Activated T-cell treated with anti-CD3 and anti-CD28 coated beads, Interleukin-2, amount 50 U/mL, for 4 hours (primary cell): Measurements from ENCODE around the gene CEND1. TPM values are rescaled to one million over a fixed set of nuclear protein-coding genes. Genes with fewer than 3 reads are reported as not detected.

Experiments used
- ATAC-seq, 2 donors: fragments of 200-7000 bp; cut with Tn5 transposase; one replicate each; pipeline ENCODE4 v1.10.0; 2021
- DNase-seq: peaks from one replicate; pipeline ENCODE4 v3.0.0-alpha.2; 2020
- H3K27me3 Mint-ChIP-seq: one replicate; pipeline ENCODE4 v1.8.0; 2021; ENCODE audit warnings: low read depth, mixed read lengths
- H3K36me3 Mint-ChIP-seq: one replicate; pipeline ENCODE4 v1.8.0; 2022; ENCODE audit warnings: mixed read lengths; ENCODE audit not compliant: insufficient read depth
- H3K4me1 Mint-ChIP-seq: one replicate; pipeline ENCODE4 v1.8.0; 2021; ENCODE audit warnings: low read depth, mixed read lengths
- H3K4me3 Mint-ChIP-seq: one replicate; pipeline ENCODE4 v1.8.0; 2021; ENCODE audit warnings: mild to moderate bottlenecking, moderate library complexity, mixed read lengths
- H3K9me3 Mint-ChIP-seq: one replicate; pipeline ENCODE4 v1.8.0; 2021; ENCODE audit warnings: mixed read lengths
- total RNA-seq, 3 donors: library from RNA; stranded (reverse); gene quantifications; one replicate each; pipeline ENCODE4 v1.2.1, GENCODE V29; 2021

The CEND1 gene
- total RNA-seq, 3 donors from 2014 or later = 1.6 to 1.8 (median 1.7) TPM

- Mint-ChIP-seq H3K27me3 (no peaks in the 10 kb centered on the region), H3K4me3 (peak within 1 kb of the TSS; percentile 93), H3K4me1 (peaks cover 11% of the 10 kb centered on the region), H3K36me3 (no peaks in the 10 kb centered on the region), H3K9me3 (no peaks in the 10 kb centered on the region)
- peak; percentile 57 to 65 for ATAC-seq
- DNase-seq = peak; percentile 80
Observed at GRCh38 chr11:798093-798713, 8.3 kb upstream of the CEND1 start, which contains the start of gene SLC25A22. SLC25A22 (minus strand) TSS chr11:798281; CDS start chr11:795006, 3,275 bp downstream.

DNA sequence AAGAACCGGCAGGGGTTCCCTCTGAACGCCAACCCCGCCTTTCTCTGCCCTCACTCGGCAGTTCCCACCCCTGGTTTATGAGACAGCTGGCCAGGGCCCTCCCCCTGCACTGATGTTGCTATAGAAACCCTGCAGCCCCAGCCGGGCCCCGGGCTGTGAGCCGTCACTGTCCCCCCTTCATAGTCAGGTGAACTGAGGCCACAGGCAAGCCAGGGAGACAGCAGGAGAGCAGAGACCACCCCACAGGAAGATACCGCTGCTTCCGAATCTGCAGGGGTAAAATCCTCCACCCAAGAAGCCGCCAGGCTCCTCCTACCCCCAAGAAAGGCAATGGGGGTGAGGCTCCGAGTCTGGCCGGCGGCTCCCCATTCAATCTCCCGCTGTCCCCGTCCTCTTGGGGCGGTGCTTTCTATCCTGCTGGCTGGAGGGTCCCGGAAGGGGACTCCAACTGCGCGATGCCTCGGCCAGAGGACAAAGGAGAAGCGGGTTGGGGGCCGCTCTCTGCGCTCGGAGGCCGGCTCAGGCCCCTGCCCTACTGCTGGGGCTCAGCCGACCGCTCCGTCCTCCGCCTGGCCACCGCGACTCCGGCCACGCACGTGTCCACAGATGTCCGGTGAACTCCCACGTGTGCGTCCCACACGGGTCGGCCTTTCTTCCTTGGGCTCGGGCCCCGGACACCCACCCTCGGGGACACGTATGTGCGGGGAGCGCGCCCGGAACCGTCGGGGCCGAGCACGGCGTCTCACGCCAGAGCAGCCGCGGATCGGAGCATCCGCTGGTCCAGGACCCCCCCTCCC lies 7.6 kb upstream of the CEND1 start:
- peak; percentile 57 for DNase-seq
- no peaks in the 10 kb centered on the region for H3K36me3 Mint-ChIP-seq
- H3K27me3 Mint-ChIP-seq = no peaks in the 10 kb centered on the region
- H3K4me1 Mint-ChIP-seq = peaks cover 9% of the 10 kb centered on the region
- ATAC-seq = peak; percentile 42 to 47
- H3K9me3 Mint-ChIP-seq = no peaks in the 10 kb centered on the region
- H3K4me3 Mint-ChIP-seq = peak overlapping the region; percentile 93

- peaks cover 9% of the 10 kb centered on the region for H3K4me1 Mint-ChIP-seq
- peaks cover 3% of the 10 kb centered on the region for H3K36me3 Mint-ChIP-seq
- DNase-seq = no peak
- H3K4me3 Mint-ChIP-seq = peak overlapping the region; percentile 93
- no peaks in the 10 kb centered on the region for H3K27me3 Mint-ChIP-seq
- ATAC-seq = no peak
- no peaks in the 10 kb centered on the region for H3K9me3 Mint-ChIP-seq
Observed at GRCh38 chr11:796565-797295, 6.8 kb upstream of the CEND1 start.

DNA sequence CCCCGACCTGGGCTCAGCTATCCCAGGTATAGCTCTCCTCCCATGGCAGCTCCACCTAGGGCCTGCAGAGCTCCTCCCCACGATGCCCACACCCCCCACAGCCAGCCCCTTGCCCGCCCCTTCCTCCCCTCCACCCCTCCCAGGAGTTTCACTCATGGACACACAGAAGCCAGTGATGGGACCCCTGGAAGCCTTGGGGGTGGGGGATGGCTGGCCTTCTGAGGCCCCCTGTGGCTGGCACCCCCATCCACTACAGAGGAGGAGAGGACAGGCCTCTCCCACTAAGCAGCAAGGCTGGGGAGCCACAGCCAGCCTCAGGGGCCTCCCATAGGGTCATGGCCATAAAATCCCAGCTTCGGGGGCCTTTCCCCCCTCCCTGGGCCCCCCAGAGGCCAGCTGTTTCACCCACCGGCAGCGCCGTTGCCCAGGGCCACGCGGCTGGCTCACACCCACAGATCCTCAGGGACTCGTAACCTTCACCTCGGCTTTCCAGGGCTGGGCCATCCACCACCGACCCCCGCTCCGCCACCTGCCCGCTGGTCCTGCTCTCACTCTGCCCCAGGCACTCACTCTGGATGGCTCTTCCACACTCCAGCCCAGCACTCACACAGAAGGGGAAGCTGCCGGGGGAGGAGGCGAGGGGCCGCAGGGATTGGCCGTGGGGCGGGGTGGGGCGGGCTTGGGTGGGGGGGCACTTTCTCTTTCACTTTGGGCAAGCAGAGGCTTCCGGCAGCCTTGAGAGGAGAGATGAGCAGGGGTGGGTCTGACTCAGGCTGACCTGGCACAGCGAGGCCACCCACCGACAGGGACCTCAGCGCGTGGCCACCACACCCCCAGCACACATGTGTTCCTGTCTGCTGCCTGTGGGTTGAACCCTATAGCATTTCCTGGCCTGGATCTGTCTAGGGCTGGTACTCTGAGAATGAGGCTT lies 6.0 kb upstream of the CEND1 start:
- Mint-ChIP-seq H3K36me3 (peaks cover 7% of the 10 kb centered on the region), H3K27me3 (no peaks in the 10 kb centered on the region), H3K9me3 (no peaks in the 10 kb centered on the region)

DNA sequence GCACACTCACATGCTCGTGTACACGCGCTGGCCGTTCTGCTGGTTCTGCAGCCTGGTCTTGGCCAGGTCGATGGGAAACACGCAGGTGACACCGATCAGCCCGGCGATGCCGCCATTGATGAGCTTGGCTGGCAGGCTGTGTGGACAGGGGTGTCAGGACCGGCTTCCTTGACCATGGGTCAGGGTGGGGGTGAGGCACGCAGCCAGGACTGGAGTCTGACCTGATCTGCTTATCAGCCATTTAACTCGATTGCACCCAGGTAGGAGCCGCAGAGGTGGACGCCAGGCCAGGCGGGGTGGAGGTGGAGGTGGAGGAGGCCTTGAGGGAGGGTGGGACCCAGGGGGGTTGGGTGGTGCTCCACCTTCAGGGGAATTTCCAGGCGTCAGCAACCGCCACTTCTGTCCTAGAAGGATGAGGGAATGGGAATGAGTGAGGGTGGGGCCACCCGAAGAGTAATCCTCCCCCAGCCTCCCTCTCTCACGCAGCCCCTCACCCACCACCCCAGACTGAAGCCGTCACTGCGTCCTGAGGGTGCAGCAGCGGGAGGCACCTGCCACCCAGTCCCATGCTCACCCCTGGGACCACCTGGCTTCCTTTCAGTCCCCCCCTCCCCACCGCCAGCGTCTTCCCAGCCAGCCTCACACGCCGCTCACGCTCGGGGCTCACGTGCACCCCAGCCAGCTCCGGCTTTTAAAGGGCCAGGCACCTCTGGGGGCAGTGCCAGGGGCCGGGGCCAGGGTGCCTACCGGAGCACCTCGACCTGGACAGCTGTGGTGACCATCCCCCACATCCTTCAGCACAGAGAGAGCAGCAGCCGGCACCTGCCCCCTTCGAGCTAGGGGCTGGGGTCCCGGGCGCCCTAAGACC lies 5.1 kb upstream of the CEND1 start:
- Mint-ChIP-seq H3K4me1 (peaks cover 9% of the 10 kb centered on the region), H3K4me3 (peak overlapping the region; percentile 93), H3K36me3 (peaks cover 7% of the 10 kb centered on the region), H3K27me3 (no peaks in the 10 kb centered on the region), H3K9me3 (no peaks in the 10 kb centered on the region)
- DNase-seq = no peak
- no peak for ATAC-seq

More for the DNA sequence above, 6.0 kb upstream of the CEND1 start:
- ATAC-seq = peak; percentile 68 to 73
- peak; percentile 71 for DNase-seq
- peak overlapping the region; percentile 93 for H3K4me3 Mint-ChIP-seq
- H3K4me1 Mint-ChIP-seq = peaks cover 9% of the 10 kb centered on the region

GRCh38 chr11:794013-794765 lies 4.3 kb upstream of the CEND1 start:
- Mint-ChIP-seq H3K4me1 (peaks cover 9% of the 10 kb centered on the region), H3K36me3 (peaks cover 7% of the 10 kb centered on the region), H3K4me3 (peak overlapping the region; percentile 93), H3K27me3 (peaks cover 1% of the 10 kb centered on the region), H3K9me3 (no peaks in the 10 kb centered on the region)
- no peak for ATAC-seq
- DNase-seq = no peak

- Mint-ChIP-seq H3K27me3 (peaks cover 1% of the 10 kb centered on the region), H3K36me3 (peaks cover 7% of the 10 kb centered on the region), H3K4me1 (peaks cover 9% of the 10 kb centered on the region), H3K9me3 (no peaks in the 10 kb centered on the region), H3K4me3 (peak overlapping the region; percentile 46)
- ATAC-seq = no peak
- no peak for DNase-seq
Observed at GRCh38 chr11:793556-793955, 3.7 kb upstream of the CEND1 start.

- Mint-ChIP-seq H3K4me1 (peaks cover 11% of the 10 kb centered on the region), H3K36me3 (peaks cover 7% of the 10 kb centered on the region), H3K9me3 (no peaks in the 10 kb centered on the region), H3K27me3 (peaks cover 1% of the 10 kb centered on the region), H3K4me3 (no peak overlapping the region)
- no peak for DNase-seq
- ATAC-seq = no peak
Observed at GRCh38 chr11:792873-793272, 3.0 kb upstream of the CEND1 start.

DNA sequence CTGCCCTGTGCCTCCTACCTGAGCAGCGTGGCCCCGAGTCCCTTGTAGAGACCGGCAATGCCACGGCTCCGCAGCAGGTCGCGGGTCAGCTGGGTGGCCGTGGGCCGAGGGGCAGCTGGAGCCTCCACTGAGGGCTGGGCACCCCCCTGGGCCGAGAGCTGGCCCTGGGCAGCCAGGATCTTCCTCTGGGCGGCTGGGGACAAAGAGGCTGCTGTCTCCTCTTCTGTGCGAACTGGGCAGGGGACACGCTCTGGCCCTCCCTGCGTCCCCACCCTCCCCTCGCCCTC lies 2.6 kb upstream of the CEND1 start:
- Mint-ChIP-seq H3K27me3 (peaks cover 1% of the 10 kb centered on the region), H3K9me3 (no peaks in the 10 kb centered on the region), H3K36me3 (peaks cover 7% of the 10 kb centered on the region), H3K4me3 (no peak overlapping the region), H3K4me1 (peaks cover 12% of the 10 kb centered on the region)
- no peak for DNase-seq
- ATAC-seq = no peak

GRCh38 chr11:791658-792534 lies 2.0 kb upstream of the CEND1 start:
- Mint-ChIP-seq H3K4me3 (no peak overlapping the region), H3K4me1 (peaks cover 9% of the 10 kb centered on the region), H3K27me3 (peaks cover 1% of the 10 kb centered on the region), H3K9me3 (no peaks in the 10 kb centered on the region), H3K36me3 (peaks cover 7% of the 10 kb centered on the region)
- ATAC-seq (no peak), DNase-seq (no peak)

DNA sequence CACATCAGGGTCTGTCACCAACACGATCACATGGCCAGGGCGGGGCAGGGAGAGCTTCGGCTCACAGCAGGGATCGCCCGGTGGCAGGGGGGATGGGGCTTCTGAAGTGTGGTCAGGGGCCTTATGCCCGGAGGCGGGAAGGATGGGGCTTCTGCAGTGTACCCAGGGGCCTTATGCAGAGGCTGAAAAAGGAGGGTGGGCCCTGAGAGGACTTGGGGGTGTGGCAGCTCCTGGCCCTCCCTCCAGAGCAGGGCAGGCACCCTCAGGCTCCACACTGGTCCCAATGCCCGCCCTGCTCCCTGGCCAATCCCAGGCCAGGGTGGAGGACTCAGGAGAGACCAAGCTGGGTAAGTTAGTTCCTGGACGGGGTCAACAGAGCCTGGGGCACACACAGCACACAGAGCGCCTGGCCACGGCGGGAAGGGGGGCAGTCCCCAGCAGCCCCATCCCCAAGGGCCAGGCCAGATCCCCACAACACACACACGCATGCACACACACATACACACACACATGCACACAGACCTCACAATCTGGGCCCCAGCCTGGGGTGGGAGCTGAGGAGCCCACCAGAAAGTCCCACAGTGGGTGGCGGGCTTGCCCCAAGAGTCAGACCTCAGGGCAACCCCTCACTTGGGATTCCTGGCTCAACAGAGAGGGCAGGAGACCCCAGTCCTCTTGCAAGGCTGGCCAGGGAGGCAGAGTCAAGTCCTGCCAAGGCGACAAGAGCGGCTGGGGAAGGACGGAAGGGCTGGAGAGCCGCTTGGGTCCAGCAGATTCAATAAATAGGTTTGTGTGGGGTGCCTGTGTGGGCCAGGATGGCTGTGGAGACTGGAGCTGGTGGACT lies 1.1 kb upstream of the CEND1 start:
- DNase-seq (no peak), ATAC-seq (no peak)
- H3K9me3 Mint-ChIP-seq = no peaks in the 10 kb centered on the region
- H3K4me3 Mint-ChIP-seq = no peak overlapping the region
- H3K4me1 Mint-ChIP-seq = peaks cover 3% of the 10 kb centered on the region
- H3K36me3 Mint-ChIP-seq = peaks cover 7% of the 10 kb centered on the region
- peaks cover 1% of the 10 kb centered on the region for H3K27me3 Mint-ChIP-seq
